OCI-LY1 (cell line): ENCODE results near the gene CPXM2.

Experiments used
- H2AFZ ChIP-seq: fragments of 200-600 bp; sonication (generic), shearing (Covaris generic); 2 replicates; pipeline ENCODE4 v1.6.0; 2014; ENCODE audit warnings: antibody characterized with exemption, mild to moderate bottlenecking, low read length
- H3F3A ChIP-seq: fragments of 200-600 bp; sonication (generic), shearing (Covaris generic); 2 replicates; pipeline ENCODE4 v1.6.0; 2014; ENCODE audit warnings: mild to moderate bottlenecking, antibody characterized with exemption, low read length, moderate library complexity; ENCODE audit not compliant: insufficient read depth
- H3K27ac ChIP-seq: fragments of 200-600 bp; sonication (generic); 2 replicates; pipeline ENCODE4 v1.5.1; 2014; ENCODE audit warnings: low read length, mixed run types, mild to moderate bottlenecking, low read depth; ENCODE audit not compliant: poor library complexity, severe bottlenecking
- H3K27me3 ChIP-seq: fragments of 200-600 bp; sonication (generic); 2 replicates; pipeline ENCODE4 v1.6.0; 2014; ENCODE audit warnings: antibody characterized with exemption, mild to moderate bottlenecking, low read length, moderate library complexity; ENCODE audit not compliant: insufficient read depth
- H3K36me3 ChIP-seq: fragments of 200-600 bp; sonication (generic); 2 replicates; pipeline ENCODE4 v1.6.1; 2014; ENCODE audit warnings: mild to moderate bottlenecking, antibody characterized with exemption, low read length, moderate library complexity, mixed read lengths; ENCODE audit not compliant: insufficient read depth
- H3K4me1 ChIP-seq: fragments of 200-600 bp; sonication (generic); 2 replicates; pipeline ENCODE4 v1.5.1; 2014; ENCODE audit warnings: mild to moderate bottlenecking, low read length, moderate library complexity; ENCODE audit not compliant: insufficient read depth, severe bottlenecking
- H3K4me2 ChIP-seq: fragments of 200-600 bp; sonication (generic), shearing (Covaris generic); 2 replicates; pipeline ENCODE4 v1.6.1; 2014; ENCODE audit warnings: low read length
- H3K4me3 ChIP-seq: fragments of 200-600 bp; sonication (generic); 2 replicates; pipeline ENCODE4 v1.5.1; 2014; ENCODE audit warnings: low read length, low read depth, mild to moderate bottlenecking, mixed read lengths; ENCODE audit not compliant: poor library complexity, severe bottlenecking
- H3K79me2 ChIP-seq: fragments of 200-600 bp; shearing (Covaris generic); 2 replicates; pipeline ENCODE4 v1.6.1; 2016; ENCODE audit warnings: mixed run types, low read length, mixed read lengths; ENCODE audit not compliant: insufficient read depth
- H3K9ac ChIP-seq: fragments of 200-600 bp; sonication (generic), shearing (Covaris generic); 2 replicates; pipeline ENCODE4 v1.6.1; 2014; ENCODE audit warnings: mild to moderate bottlenecking, low read length, mixed read lengths
- H3K9me2 ChIP-seq: fragments of 200-600 bp; sonication (generic), shearing (Covaris generic); 2 replicates; pipeline ENCODE4 v1.6.1; 2014; ENCODE audit warnings: low read depth, mild to moderate bottlenecking, low read length, mixed read lengths
- H3K9me3 ChIP-seq: fragments of 200-600 bp; shearing (Covaris generic); 2 replicates; pipeline ENCODE4 v1.6.1; 2014; ENCODE audit warnings: low read length, mixed read lengths
- H4K20me1 ChIP-seq: fragments of 200-600 bp; sonication (generic), shearing (Covaris generic); 2 replicates; pipeline ENCODE4 v1.6.0; 2016; ENCODE audit warnings: mild to moderate bottlenecking, low read length; ENCODE audit not compliant: insufficient read depth
- EZH2 ChIP-seq: fragments of 200-600 bp; sonication (generic), shearing (Covaris generic); IDR thresholded peaks from 2 replicates; pipeline ENCODE4 v1.8.0; 2017; ENCODE audit warnings: borderline replicate concordance, mixed run types, mild to moderate bottlenecking, antibody characterized with exemption, low read length, moderate library complexity, mixed read lengths
- TF ChIP-seq, protein P1 (sequence below): fragments of 200-600 bp; sonication (generic), shearing (Covaris generic); IDR thresholded peaks from 2 replicates; pipeline ENCODE4 v1.5.1; 2017; ENCODE audit warnings: mild to moderate bottlenecking, antibody characterized with exemption, low read length, moderate library complexity, mixed read lengths

Gene CPXM2

DNA sequence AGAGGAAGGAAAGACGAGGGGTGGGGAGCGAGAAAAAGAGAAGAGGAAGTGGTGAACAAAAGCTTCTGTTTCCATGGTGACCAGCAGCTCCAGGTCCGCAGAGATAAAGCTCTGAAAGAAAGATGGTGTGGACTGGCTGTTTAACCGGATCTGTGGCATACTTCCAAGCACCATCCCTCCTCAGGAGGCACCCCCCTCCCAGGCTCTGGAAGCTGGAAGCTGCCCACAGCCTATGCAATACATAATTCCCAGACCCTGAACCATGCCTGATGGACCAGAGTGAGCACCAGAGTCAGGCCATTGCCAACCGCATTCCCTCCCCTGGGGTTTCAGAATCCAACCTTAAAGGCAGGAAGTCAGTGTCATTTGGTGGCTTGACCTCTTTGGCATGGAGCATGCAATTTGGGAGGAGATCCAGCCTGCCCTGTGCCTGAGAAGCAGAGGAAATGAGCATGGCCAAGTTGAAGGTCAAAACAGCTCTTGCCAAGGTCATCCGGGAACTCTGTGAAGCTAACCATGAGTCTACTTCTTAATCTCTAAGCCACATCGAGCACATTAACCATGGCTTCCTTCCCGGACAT is 22.2 kb upstream of the CPXM2 start:
- H4K20me1 ChIP-seq, result no peaks in the 10 kb centered on the region
- H3K9ac ChIP-seq, result no peak overlapping the region
- H3K27ac ChIP-seq, result no peak overlapping the region
- no peak overlapping the region for H3K4me2 ChIP-seq
- no peak overlapping the region for H2AFZ ChIP-seq
- no peaks in the 10 kb centered on the region for H3F3A ChIP-seq
- H3K4me3 ChIP-seq, result no peak overlapping the region
- H3K9me2 ChIP-seq, result no peaks in the 10 kb centered on the region
- H3K9me3 ChIP-seq, result no peaks in the 10 kb centered on the region
- TF ChIP-seq, protein P1, sequence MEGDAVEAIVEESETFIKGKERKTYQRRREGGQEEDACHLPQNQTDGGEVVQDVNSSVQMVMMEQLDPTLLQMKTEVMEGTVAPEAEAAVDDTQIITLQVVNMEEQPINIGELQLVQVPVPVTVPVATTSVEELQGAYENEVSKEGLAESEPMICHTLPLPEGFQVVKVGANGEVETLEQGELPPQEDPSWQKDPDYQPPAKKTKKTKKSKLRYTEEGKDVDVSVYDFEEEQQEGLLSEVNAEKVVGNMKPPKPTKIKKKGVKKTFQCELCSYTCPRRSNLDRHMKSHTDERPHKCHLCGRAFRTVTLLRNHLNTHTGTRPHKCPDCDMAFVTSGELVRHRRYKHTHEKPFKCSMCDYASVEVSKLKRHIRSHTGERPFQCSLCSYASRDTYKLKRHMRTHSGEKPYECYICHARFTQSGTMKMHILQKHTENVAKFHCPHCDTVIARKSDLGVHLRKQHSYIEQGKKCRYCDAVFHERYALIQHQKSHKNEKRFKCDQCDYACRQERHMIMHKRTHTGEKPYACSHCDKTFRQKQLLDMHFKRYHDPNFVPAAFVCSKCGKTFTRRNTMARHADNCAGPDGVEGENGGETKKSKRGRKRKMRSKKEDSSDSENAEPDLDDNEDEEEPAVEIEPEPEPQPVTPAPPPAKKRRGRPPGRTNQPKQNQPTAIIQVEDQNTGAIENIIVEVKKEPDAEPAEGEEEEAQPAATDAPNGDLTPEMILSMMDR, result no peak
- TF ChIP-seq EZH2, result no peak
- no peaks in the 10 kb centered on the region for H3K4me1 ChIP-seq
- H3K79me2 ChIP-seq, result no peaks in the 10 kb centered on the region
- H3K27me3 ChIP-seq, result no peaks in the 10 kb centered on the region
- H3K36me3 ChIP-seq, result no peaks in the 10 kb centered on the region

DNA sequence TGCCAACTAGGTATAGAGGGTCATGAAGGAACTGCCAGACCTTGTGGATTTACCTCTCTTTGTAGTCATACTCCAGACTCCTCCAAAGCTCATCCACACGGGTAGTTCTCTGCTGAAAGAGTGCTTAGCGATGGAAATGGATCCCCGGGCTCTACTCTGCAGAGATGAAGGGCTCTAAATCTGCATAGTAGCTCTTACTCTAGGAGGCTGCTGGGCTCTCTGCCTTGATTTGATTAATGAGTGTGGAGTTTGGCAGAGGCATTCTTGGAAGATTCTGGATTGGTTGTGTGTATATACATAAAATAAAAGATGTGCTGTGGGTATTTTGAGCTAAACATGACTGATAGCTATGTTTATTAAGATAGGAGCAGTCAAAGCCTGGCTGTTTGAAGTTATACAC is 21.3 kb upstream of the CPXM2 start:
- Histone ChIP-seq H3K27me3 (no peaks in the 10 kb centered on the region), H2AFZ (no peak overlapping the region), H3K4me1 (no peaks in the 10 kb centered on the region), H3K9me3 (no peaks in the 10 kb centered on the region), H3K9ac (no peak overlapping the region), H3K4me2 (no peak overlapping the region), H4K20me1 (no peaks in the 10 kb centered on the region), H3K27ac (no peak overlapping the region), H3K4me3 (no peak overlapping the region), H3F3A (no peaks in the 10 kb centered on the region), H3K9me2 (no peaks in the 10 kb centered on the region), H3K79me2 (no peaks in the 10 kb centered on the region), H3K36me3 (no peaks in the 10 kb centered on the region)
- TF ChIP-seq EZH2, result no peak
- TF ChIP-seq, protein P1, result no peak

DNA sequence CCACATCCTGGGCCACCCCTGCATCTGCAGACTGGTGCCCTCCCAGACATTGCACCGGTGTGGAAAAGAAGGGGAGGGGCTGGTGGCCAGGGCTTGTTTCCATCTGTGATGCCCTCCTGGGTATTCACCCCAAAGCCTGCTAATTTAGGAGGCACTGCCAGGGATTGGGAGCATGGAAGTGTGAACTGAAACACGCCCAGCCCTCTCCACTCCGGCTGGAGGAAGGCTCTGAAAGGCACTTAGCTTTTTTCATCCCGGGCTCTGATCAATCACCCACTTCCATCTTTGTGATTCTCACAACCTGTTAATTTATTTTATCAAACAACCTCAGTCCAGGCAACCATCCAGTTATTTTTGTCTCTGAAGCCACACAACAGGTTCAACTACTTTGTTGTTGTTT is 20.9 kb upstream of the CPXM2 start:
- Histone ChIP-seq H3K79me2 (no peaks in the 10 kb centered on the region), H3K9ac (no peak overlapping the region), H4K20me1 (no peaks in the 10 kb centered on the region), H3K9me2 (no peaks in the 10 kb centered on the region), H3K4me3 (no peak overlapping the region), H3K27ac (no peak overlapping the region), H3K9me3 (no peaks in the 10 kb centered on the region), H3K4me2 (no peak overlapping the region), H3F3A (no peaks in the 10 kb centered on the region), H3K27me3 (no peaks in the 10 kb centered on the region), H2AFZ (no peak overlapping the region), H3K4me1 (no peaks in the 10 kb centered on the region), H3K36me3 (no peaks in the 10 kb centered on the region)
- no peak for TF ChIP-seq EZH2
- TF ChIP-seq, protein P1, result no peak
